Germinal center (tissue), 1 donor: ENCODE data around the gene PARG.
"Not testable (repeated sequence)": the region's sequence is repeated elsewhere in the genome, so short reads cannot be mapped to it uniquely, and the experiment has no call there.

Experiments
- DNase-seq: peaks from one replicate; pipeline ENCODE4 v3.0.0; 2012; ENCODE audit warnings: mixed read lengths, low spot score

Gene PARG

DNA sequence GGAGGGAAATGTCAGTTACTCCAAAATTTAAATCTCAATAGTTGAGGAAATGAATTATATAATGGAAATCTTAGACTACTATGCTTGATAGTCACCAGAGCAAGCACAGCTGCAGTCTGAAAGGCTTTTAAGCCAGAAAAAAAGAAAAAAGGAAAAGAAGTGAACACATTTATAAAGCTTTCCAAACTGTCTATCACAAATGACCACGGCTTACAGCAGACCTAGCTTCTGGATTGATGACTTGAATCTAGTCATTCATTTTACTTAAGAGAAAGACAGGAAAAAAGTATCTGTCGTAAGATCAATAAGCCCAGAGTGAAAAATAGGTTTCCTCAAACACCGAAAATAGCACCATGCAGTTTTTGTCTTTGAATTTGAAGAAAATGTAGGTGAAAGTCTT is 111.8 kb downstream of the PARG start:
- DNase-seq = no peak

DNA sequence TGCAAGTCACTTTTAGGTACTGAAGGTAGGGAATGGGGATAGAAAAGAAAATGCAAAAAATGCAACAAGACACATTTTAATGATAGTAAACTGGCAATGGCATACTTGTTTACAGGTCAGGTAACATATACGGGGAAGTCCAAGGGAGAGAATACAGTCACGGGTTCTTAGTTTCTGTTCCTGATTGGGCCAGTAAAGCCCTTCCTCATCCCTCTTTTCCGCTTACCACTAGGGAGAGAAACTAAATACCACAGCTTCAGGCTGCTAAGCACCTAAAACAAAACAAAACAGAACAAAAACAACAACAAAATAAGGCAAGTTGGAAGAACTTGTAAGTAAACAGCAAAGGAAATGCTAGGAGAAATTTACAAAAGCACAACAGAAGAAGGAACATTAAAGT is 114.5 kb downstream of the PARG start:
- peak; percentile 2 for DNase-seq

DNA sequence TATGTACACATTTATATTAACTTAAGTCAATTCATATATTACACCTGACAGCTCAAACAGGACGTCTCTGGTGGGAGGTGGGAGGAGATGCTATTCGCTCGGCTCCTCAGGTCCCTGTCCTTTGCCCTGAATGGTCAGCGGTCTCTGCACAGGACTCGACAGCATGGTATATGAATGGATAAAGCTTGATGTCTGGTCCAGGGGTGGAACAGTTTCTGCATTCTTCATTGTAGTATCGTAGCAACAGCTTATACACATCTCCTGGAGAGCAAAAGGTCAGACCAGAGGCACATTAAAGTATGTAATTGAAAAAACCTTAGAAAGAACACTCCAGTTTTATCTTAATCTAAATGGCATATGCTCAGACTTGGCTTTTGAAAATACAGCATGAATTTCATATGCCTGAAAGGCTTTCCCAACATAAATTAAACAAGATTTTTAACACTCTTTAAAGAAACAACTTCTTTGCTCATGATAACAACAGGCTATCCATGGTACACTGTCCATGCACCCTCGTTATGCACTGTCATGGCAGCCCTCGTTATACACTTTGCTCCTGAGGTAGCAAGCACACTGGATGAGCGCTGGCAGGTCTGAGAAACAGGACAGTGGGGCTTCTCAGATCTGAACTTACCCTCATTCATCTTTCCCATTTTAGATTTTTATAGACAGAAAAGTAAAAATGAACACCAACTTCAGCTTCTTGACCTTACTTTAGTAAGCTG is 122.4 kb downstream of the PARG start:
- DNase-seq = no peak

DNA sequence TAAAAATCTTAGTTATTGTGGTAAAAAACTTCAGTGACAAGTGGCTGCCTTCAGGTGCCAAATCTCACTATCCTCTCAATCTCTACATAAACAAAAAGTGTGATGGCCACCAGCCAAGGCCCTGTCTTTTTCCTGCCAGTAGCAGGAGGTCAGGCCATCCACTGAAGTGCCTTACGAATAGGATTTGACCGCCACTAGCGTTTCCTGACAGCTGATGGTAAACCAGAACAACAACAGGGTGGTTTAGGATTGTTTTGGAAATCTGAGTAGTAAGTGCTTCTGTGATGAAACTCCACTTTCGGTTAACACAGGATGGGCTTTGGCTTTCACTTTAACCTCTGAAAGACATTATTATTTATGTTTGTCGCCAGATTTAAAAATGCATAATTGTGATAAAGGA is 124.0 kb downstream of the PARG start:
- DNase-seq = no peak

DNA sequence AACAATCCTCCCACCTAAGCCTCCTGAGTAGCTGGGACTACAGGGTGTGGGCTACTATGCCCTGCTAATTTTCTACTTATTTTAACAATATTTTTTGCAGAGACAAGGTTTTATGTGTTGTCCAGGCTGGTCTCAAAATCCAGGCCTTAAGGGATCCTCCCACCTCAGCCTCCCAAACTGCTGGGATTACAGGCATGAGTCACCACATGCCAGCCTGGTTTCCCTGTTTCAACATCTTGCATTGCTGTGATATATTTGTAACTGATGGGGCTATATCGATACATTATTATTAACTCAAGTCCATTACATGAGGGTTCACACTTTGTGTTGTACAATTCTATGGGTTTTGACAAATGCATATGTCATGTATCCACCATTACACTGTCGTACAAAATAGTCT is 137.8 kb downstream of the PARG start:
- no peak for DNase-seq

DNA sequence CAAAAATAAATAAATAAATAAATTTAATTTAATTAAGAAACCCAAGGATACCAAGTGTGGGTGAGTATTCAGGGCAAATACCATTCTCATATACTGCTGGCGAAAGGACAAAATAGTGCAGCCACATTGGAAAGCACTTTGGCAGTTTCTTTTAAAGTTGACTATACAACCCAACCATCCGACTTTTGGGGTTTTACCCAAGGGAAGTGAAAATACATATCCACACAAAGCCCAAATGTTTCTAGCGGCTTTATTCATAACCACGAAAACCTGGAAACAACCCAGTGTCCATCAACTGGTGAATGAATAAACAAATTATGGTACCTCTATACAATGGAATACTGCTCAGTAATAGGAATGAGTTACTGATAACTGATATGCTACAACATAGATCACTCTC is 143.6 kb downstream of the PARG start:
- DNase-seq = no peak

DNA sequence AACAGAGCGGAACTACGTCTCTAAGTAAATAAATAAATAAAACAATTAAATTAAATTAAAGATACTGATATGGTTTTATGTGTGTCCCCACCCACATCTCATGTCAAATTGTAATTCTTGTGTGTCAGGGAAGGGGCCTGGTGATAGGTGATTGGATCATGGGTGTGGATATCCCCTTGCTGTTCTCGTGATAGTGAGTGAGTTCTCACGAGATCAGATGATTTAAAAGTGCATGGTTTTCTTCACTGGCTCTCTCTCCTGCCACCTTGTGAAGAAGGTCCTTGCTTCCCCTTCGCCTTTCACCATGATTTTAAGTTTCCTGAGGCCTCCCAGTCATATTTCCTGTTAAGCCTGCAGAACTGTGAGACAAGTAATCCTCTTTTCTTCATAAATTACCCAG is 150.7 kb downstream of the PARG start:
- no peak for DNase-seq

DNA sequence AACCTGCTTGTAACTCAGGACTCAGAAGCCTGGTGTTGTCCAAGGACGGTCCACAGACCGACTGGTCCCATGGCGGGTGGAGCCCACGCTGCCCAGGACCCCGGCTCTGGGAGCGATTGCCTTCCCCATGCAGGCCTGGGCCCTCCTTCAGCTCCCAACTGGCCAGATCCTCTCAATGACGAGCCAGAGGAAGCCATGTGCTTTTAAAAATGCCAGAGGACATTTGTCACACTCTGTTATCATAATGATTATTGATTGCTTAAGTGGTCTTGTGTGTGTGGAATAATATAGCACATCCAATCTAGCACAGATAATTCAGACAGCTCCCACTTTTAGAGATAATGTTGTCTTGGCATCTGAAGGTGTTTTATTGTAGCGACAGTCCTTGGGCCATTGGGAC is 157.1 kb downstream of the PARG start:
- no peak for DNase-seq

DNA sequence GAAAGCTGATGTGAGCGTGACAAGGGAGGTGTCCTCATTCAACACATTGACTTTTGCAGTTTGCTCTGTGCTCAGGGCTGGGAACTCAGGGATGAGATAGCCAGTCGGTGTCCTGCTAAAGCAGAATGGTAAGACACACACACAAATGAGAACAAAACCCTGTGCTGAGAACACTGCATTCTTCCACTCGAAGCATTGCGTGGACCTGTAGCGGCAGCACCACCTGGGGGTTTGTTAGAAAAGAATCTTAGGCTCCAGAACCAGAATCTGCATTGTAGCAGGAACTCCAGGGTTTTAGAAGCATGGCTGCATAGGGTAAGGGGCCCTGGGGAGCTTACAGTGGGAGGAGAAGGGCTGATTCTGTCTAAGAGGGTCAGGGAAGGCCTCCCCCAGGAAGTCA is 158.2 kb downstream of the PARG start:
- no peak for DNase-seq

DNA sequence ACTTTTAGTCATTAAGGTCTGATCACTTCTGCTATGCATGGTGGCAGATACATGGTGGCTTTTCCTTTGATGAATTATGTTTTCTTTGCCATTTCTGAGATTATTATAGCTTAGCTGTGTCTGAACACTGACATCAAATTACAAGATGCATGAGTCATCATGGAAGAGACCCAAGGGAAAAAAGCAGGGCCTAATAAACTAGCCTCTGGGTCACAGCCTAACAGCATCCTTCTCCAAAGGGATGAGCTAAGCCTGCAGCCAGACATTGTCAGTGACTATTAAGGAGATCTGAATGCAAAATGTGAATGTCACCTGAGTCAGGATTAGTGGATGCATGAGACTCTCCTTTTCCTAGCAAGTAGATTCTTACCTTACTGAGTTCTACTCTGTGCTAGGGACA is 160.6 kb downstream of the PARG start:
- DNase-seq = no peak

DNA sequence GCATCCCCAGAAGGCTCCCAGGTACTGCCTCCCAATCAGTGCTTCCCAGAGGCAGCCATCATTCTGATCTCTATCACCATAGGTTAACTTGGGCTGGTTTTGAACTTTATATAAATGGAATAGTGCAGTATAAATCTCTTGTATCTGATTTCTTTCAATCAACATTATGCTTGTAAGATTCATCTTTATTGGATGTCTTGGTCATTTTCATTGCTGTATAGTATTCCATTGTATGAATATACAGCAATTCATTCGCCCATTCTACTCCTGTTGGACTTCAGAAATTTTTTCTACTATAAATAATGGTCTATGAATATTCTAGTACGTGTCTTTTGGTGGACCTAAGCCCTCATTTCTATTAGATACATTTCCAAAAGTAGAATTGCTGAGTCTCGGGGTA is 163.6 kb downstream of the PARG start:
- DNase-seq = no peak

DNA sequence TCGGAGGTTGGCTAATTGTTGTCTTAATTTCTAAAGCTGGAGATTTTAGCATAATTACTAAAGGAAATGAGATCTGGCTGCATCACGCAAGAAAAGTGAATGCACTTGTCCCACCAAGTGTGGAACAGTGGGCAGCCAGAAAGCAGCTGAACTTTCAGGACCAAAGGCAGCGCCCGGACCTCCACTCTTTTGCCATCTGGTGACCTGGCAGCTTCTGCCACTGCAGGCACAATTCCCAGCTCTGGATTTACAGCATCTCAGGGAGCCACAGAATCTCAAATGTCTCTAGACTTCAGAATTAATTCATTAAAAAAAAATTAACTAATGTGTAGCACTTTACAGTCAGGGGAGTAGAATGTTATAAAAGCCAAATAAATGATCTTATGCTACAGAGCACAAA is 165.0 kb downstream of the PARG start:
- DNase-seq = no peak

DNA sequence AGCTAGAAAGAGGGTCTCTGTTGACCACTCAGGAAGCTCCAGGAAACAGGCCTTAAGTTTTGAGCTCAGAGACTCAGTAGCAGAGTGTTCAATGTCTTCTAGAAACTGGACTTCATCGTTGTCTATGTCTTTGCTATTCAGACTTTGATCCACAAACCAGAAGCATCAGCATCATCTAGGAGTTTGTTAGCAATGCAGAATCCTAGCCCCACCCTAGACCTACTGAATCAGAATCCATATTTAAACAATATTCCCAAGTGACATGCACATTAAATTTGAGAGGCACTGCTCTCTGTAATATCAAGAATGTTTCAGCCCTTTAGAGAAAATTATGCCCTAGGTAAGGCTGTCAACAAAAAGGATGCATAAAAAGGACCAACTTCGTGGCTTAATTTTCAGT is 166.8 kb downstream of the PARG start:
- no peak for DNase-seq

DNA sequence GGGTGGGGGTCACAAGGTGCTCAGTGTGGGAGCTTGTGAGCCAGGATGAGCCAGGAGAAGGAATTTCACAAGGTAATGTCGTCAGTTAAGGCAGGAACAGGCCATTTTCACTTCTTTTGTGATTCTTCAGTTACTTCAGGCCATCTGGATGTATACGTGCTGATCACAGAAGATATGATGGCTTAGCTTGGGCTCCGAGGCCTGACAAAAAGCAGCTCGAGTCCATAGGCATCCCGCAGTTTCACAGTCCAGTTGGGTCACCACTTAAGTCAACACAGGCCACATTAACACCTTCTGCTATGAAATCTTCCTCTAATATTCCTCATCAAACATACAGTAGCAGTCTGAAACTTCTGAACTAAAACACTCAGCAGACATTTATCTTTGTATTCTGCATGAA is 168.9 kb downstream of the PARG start:
- not testable (repeated sequence) for DNase-seq

DNA sequence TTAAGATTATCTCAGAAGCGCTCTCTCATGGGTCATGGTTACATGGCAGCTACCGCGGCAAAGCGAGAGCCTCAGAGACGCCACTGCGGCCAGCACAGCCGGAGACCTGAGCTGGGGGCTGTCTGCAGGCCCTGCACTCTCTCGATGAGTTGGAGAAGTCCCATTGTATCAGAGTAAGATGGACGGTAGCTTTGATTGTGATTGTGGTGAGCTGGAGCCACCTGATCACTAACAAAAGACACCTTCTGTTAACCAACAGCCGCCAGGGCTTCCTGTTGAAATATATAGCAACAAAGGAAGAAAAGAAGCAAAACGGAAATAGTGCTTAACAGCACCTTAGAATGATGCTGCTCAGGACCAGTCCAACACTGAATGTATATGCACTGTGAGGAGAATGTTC is 170.8 kb downstream of the PARG start:
- DNase-seq = not testable (repeated sequence)

DNA sequence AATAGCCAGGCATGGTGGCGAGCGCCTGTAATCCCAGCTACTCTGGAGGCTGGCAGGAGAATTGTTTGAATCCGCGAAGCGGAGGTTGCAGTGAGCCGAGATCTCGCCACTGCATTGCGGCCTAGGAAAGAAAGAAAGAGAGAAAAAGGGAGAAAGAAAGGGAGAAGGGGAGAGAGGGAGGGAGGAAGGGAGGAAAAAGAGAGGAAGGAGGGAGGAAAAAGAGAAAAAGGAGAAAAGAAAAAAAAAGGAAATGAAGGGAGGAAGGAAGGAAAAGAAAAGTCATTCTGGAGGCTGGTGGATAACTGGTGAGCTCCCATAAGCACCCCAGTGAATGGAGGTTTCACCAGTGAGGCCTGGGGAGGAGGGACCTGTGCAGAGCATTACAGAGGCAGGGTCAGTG is 172.1 kb downstream of the PARG start:
- no peak for DNase-seq

DNA sequence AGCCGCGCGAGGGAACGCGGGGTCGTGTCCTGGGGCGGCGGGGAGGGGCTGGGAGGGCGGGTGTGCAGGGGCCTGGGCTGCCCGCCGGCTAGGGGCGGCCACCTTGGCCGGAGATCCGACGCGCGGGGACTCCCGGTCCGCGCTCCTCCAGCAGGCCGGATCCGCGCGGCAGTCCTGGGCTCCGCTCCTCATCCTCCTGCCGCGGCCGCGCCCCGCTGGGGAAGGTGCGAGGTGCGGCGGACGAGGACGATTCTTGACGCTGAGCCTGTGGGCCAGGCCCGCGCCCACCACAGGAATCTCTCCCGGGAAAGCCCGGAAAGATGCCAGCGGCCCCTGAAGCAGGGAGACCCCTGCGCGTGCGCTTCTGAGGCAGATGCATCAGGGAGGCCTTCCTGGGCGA is 173.1 kb downstream of the PARG start:
- DNase-seq = no peak

DNA sequence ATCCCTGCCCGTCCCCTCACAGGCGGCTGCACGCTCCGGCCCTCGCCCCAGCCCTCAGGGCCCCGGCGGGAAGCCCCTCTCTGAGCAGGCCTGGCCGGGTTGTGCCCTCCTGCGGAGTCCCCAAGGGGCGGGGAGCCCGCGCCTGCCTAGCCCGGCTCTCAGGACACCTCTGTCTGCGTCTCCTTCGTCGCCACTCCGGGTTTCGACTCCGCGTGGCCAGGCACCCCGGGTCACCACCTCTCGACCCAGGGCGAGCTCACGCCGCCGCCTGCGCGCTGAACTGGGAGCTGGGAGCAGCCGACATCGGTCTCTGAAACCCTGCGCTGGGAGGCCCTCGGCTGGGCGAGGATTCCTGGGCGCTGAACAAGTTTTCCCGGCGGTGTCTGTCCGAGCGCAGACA is 173.5 kb downstream of the PARG start:
- DNase-seq = no peak
